HepG2 (cell line): ENCODE results near the gene POU3F1. TPM values are rescaled to one million over a fixed set of nuclear protein-coding genes. Genes with fewer than 3 reads are reported as not detected.

ENCODE experiments used
- NFKB2 ChIP-seq: sonication (generic); formaldehyde crosslinking; IDR thresholded peaks from 2 replicates; pipeline ENCODE4 v1.4.0; 2020; ENCODE audit warnings: missing genetic modification reagents, borderline replicate concordance
- NKX3-1 ChIP-seq: sonication (generic); formaldehyde crosslinking; IDR thresholded peaks from 2 replicates; pipeline ENCODE4 v1.5.0; 2020; ENCODE audit warnings: missing genetic modification reagents
- RFXAP ChIP-seq: sonication (generic); formaldehyde crosslinking; IDR thresholded peaks from 2 replicates; pipeline ENCODE4 v1.4.0; 2020; ENCODE audit warnings: missing genetic modification reagents, borderline replicate concordance
- SETDB1 ChIP-seq: sonication (generic); formaldehyde crosslinking; IDR thresholded peaks from 2 replicates; pipeline ENCODE4 v1.5.1; 2020; ENCODE audit warnings: missing genetic modification reagents, mild to moderate bottlenecking, borderline replicate concordance
- TMF1 ChIP-seq: sonication (generic); formaldehyde crosslinking; IDR thresholded peaks from 2 replicates; pipeline ENCODE4 v1.8.1; 2022; ENCODE audit warnings: low read depth, missing genetic modification reagents
- ZNF12 ChIP-seq: sonication (generic); formaldehyde crosslinking; IDR thresholded peaks from 2 replicates; pipeline ENCODE4 v1.5.0; 2020; ENCODE audit warnings: missing genetic modification reagents
- ZNF558 ChIP-seq: sonication (generic); formaldehyde crosslinking; IDR thresholded peaks from 2 replicates; pipeline ENCODE4 v1.9.0; 2022; ENCODE audit warnings: mild to moderate bottlenecking, missing genetic modification reagents, borderline replicate concordance
- ZNF678 ChIP-seq: sonication (generic); formaldehyde crosslinking; IDR thresholded peaks from 2 replicates; pipeline ENCODE4 v1.4.0; 2020; ENCODE audit warnings: mild to moderate bottlenecking, missing genetic modification reagents
- ZNF724P ChIP-seq: sonication (generic); formaldehyde crosslinking; IDR thresholded peaks from 2 replicates; pipeline ENCODE4 v1.8.0; 2022; ENCODE audit warnings: missing genetic modification reagents, borderline replicate concordance
- polyA plus RNA-seq, 8 experiments: library from polyadenylated mRNA; depleted of rRNA in 3 of 8; stranded (reverse) in 7 of 8; unstranded in 1 of 8; fragments of >200 nt; fragmentation: Illumina TruSeq in 4 of 8; extraction: Trizol in 4 of 8; gene quantifications; 2 replicates each; pipeline versions ENCODE4 v1.2.1 to v1.2.3, GENCODE V29; 2011 to 2016; ENCODE audit warnings: low read depth in 4 of 8, missing spikeins in 1 of 8, mixed read lengths in 1 of 8; ENCODE audit not compliant: insufficient read depth in 1 of 8
- total RNA-seq, 5 experiments: library from RNA; depleted of rRNA; stranded (reverse); fragments of >200 nt; fragmentation: Illumina TruSeq; extraction: Trizol; gene quantifications; 2 replicates each; pipeline ENCODE4 v1.2.3, GENCODE V29; 2016; ENCODE audit warnings: low read depth in 1 of 5
- TF ChIP-seq, protein P1 (sequence below): sonication (generic); formaldehyde crosslinking; IDR thresholded peaks from 2 replicates; pipeline ENCODE4 v1.4.0; 2020; ENCODE audit warnings: missing genetic modification reagents
- TF ChIP-seq, protein P2 (sequence below): sonication (generic); formaldehyde crosslinking; IDR thresholded peaks from 2 replicates; pipeline ENCODE4; 2020; ENCODE audit warnings: missing genetic modification reagents, mild to moderate bottlenecking, borderline replicate concordance
- TF ChIP-seq, protein P3 (sequence below): IDR thresholded peaks from 2 replicates; pipeline ENCODE4 v1.6.1; 2016; ENCODE audit warnings: low read depth, borderline replicate concordance
- TF ChIP-seq, protein P4 (sequence below): sonication (generic); formaldehyde crosslinking; IDR thresholded peaks from 2 replicates; pipeline ENCODE4 v1.4.0; 2020; ENCODE audit warnings: missing genetic modification reagents, borderline replicate concordance
- TF ChIP-seq, protein P5 (sequence below): sonication (generic); formaldehyde crosslinking; IDR thresholded peaks from 2 replicates; pipeline ENCODE4 v1.8.1; 2022; ENCODE audit warnings: low read depth, mild to moderate bottlenecking, missing genetic modification reagents
- TF ChIP-seq, protein P6 (sequence below): sonication (generic); formaldehyde crosslinking; IDR thresholded peaks from 2 replicates; pipeline ENCODE4 v1.4.0; 2020; ENCODE audit warnings: missing genetic modification reagents

Gene POU3F1
- total and polyA plus RNA-seq, 2 of the 13 experiments (the other 11 are each of a cell fraction or from before 2014, with no cell fraction given): not detected

DNA sequence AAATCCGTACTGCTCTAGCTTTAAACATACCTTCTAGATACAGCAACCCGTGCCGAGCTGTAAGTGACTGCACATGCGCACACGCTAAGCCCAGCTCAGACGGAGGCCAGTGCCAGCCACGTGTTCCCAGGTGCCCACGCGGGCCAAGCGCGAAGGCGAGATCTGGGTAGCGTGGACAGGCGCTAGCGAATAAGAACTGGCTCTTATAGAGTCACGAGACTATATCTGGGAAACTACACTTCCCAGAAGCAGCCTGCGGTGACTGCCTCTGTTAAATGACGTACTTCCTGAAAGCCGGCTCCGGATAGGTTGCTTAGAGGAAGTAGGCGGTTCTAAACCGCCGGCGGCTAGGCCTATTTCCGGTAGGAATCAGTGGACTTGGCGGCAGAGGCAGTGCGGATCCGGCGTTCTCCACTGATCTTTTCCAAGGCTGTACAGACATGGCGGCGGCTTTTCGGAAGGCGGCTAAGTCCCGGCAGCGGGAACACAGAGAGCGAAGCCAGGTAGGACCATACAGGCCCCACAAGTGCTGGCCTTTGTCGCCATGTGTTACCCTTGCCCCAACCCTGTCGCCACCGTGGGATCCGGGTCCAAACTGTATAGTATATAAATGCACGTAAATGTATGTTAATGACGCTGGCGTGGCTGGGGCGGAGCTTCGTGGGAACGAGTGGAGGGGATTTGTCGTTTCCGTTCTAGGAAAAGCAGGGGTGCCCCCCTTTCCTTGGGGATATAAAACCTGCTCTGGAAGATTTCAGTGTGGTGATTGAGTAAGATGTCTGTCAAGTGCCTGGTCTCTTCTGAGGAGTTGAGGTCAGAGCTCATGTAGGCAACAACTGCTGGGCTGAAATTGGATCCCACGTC, 34.0 kb downstream of the POU3F1 start, which contains the start of gene UTP11 (continued):
- TF ChIP-seq, protein P1, sequence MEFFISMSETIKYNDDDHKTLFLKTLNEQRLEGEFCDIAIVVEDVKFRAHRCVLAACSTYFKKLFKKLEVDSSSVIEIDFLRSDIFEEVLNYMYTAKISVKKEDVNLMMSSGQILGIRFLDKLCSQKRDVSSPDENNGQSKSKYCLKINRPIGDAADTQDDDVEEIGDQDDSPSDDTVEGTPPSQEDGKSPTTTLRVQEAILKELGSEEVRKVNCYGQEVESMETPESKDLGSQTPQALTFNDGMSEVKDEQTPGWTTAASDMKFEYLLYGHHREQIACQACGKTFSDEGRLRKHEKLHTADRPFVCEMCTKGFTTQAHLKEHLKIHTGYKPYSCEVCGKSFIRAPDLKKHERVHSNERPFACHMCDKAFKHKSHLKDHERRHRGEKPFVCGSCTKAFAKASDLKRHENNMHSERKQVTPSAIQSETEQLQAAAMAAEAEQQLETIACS: no peak; the same call in 1 of the 2 replicates
- TF ChIP-seq, protein P2, sequence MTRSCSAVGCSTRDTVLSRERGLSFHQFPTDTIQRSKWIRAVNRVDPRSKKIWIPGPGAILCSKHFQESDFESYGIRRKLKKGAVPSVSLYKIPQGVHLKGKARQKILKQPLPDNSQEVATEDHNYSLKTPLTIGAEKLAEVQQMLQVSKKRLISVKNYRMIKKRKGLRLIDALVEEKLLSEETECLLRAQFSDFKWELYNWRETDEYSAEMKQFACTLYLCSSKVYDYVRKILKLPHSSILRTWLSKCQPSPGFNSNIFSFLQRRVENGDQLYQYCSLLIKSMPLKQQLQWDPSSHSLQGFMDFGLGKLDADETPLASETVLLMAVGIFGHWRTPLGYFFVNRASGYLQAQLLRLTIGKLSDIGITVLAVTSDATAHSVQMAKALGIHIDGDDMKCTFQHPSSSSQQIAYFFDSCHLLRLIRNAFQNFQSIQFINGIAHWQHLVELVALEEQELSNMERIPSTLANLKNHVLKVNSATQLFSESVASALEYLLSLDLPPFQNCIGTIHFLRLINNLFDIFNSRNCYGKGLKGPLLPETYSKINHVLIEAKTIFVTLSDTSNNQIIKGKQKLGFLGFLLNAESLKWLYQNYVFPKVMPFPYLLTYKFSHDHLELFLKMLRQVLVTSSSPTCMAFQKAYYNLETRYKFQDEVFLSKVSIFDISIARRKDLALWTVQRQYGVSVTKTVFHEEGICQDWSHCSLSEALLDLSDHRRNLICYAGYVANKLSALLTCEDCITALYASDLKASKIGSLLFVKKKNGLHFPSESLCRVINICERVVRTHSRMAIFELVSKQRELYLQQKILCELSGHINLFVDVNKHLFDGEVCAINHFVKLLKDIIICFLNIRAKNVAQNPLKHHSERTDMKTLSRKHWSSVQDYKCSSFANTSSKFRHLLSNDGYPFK: peak; percentile 88
- TF ChIP-seq NFKB2 (CRISPR knock-in tag) (peak; percentile 98), SETDB1 (CRISPR knock-in tag) (peak; percentile 91), ZNF558 (peak; percentile 78; the same call in 1 of the 2 replicates), NKX3-1 (CRISPR knock-in tag) (peak; percentile 83; the same call in 1 of the 2 replicates), ZNF678 (CRISPR knock-in tag) (0 out of 2 replicates have a peak, but pooled peaks have one; percentile 16), RFXAP (CRISPR knock-in tag) (peak; percentile 68; the same call in 1 of the 2 replicates), ZNF12 (CRISPR knock-in tag) (peak; percentile 85), ZNF724P (CRISPR knock-in tag) (peak; percentile 97), TMF1 (peak; percentile 94)
- TF ChIP-seq, protein P3, sequence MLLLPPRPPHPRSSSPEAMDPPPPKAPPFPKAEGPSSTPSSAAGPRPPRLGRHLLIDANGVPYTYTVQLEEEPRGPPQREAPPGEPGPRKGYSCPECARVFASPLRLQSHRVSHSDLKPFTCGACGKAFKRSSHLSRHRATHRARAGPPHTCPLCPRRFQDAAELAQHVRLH (CRISPR knock-in tag): peak; percentile 77; the same call in 1 of the 2 replicates
- TF ChIP-seq, protein P4, sequence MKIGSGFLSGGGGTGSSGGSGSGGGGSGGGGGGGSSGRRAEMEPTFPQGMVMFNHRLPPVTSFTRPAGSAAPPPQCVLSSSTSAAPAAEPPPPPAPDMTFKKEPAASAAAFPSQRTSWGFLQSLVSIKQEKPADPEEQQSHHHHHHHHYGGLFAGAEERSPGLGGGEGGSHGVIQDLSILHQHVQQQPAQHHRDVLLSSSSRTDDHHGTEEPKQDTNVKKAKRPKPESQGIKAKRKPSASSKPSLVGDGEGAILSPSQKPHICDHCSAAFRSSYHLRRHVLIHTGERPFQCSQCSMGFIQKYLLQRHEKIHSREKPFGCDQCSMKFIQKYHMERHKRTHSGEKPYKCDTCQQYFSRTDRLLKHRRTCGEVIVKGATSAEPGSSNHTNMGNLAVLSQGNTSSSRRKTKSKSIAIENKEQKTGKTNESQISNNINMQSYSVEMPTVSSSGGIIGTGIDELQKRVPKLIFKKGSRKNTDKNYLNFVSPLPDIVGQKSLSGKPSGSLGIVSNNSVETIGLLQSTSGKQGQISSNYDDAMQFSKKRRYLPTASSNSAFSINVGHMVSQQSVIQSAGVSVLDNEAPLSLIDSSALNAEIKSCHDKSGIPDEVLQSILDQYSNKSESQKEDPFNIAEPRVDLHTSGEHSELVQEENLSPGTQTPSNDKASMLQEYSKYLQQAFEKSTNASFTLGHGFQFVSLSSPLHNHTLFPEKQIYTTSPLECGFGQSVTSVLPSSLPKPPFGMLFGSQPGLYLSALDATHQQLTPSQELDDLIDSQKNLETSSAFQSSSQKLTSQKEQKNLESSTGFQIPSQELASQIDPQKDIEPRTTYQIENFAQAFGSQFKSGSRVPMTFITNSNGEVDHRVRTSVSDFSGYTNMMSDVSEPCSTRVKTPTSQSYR (CRISPR knock-in tag): peak; percentile 77; the same call in 1 of the 2 replicates
- TF ChIP-seq, protein P5, sequence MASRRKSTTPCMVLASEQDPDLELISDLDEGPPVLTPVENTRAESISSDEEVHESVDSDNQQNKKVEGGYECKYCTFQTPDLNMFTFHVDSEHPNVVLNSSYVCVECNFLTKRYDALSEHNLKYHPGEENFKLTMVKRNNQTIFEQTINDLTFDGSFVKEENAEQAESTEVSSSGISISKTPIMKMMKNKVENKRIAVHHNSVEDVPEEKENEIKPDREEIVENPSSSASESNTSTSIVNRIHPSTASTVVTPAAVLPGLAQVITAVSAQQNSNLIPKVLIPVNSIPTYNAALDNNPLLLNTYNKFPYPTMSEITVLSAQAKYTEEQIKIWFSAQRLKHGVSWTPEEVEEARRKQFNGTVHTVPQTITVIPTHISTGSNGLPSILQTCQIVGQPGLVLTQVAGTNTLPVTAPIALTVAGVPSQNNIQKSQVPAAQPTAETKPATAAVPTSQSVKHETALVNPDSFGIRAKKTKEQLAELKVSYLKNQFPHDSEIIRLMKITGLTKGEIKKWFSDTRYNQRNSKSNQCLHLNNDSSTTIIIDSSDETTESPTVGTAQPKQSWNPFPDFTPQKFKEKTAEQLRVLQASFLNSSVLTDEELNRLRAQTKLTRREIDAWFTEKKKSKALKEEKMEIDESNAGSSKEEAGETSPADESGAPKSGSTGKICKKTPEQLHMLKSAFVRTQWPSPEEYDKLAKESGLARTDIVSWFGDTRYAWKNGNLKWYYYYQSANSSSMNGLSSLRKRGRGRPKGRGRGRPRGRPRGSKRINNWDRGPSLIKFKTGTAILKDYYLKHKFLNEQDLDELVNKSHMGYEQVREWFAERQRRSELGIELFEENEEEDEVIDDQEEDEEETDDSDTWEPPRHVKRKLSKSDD: peak; percentile 91; the same call in 1 of the 2 replicates
- TF ChIP-seq, protein P6, sequence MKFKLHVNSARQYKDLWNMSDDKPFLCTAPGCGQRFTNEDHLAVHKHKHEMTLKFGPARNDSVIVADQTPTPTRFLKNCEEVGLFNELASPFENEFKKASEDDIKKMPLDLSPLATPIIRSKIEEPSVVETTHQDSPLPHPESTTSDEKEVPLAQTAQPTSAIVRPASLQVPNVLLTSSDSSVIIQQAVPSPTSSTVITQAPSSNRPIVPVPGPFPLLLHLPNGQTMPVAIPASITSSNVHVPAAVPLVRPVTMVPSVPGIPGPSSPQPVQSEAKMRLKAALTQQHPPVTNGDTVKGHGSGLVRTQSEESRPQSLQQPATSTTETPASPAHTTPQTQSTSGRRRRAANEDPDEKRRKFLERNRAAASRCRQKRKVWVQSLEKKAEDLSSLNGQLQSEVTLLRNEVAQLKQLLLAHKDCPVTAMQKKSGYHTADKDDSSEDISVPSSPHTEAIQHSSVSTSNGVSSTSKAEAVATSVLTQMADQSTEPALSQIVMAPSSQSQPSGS (CRISPR knock-in tag): peak; percentile 83
